ENCODE data around the gene TMEM132E. TPM values are rescaled to one million over a fixed set of nuclear protein-coding genes. Genes with fewer than 3 reads are reported as not detected.
A peak's percentile ranks its signal among the peaks of the same experiment; 100 is the strongest.

Gene TMEM132E
- total and polyA plus RNA-seq, 10 of the 15 experiments (the other 5 are each of a cell fraction or from before 2014, with no cell fraction given), result not detected

- Histone ChIP-seq H3K27ac (ENCODE audit: control insufficient read depth, insufficient read depth) (no peak overlapping the region), H3K4me2 (ENCODE audit: control insufficient read depth, insufficient read depth) (no peak overlapping the region), H3K36me3 (ENCODE audit: control insufficient read depth in 2 of 2, insufficient read depth in 2 of 2, low read length in 1 of 2) (no peaks in the 10 kb centered on the region), H3K4me3 (no peak overlapping the region), H3K27me3 (replicated peaks in 1 of 2; ENCODE audit: control insufficient read depth in 2 of 2, insufficient read depth in 2 of 2, low read length in 1 of 2) (peaks cover 20 to 25% of the 10 kb centered on the region in 2 experiments), H4K20me1 (ENCODE audit: control insufficient read depth, insufficient read depth) (peaks cover 2% of the 10 kb centered on the region; the same call in 1 of the 2 replicates), H3K9ac (ENCODE audit: control insufficient read depth, insufficient read depth, low read length) (no peak overlapping the region), H3K9me3 (replicated peaks; ENCODE audit: control insufficient read depth, insufficient read depth, low read length) (no peaks in the 10 kb centered on the region), H2AFZ (ENCODE audit: control insufficient read depth, low read depth, low read length) (no peak overlapping the region), H3K4me1 (ENCODE audit: control insufficient read depth, insufficient read depth, low read length) (no peaks in the 10 kb centered on the region), H3K79me2 (ENCODE audit: control insufficient read depth, insufficient read depth, low read length) (no peaks in the 10 kb centered on the region)
- ChIA-PET POLR2A (no interaction called here), SMC1A (ENCODE audit: uncharacterized antibody, unreplicated experiment) (no interaction called here), RAD21 (ENCODE audit: unreplicated experiment) (no interaction called here), CTCF (no interaction called here)
- 18% methylated on average over 54 of the region's 71 CpGs for WGBS (ENCODE audit: insufficient coverage, insufficient replicate concordance, low lambda C conversion rate, missing lambda C conversion rate)
- no TSS peak for BruUV-seq (replicated peaks)
- in situ Hi-C loops (cut with MboI), result no loop called here
- no peak for FAIRE-seq
- no peak for DNase-seq (ENCODE audit: low read depth, low spot score)
- no peak for ATAC-seq
- intact Hi-C loops (cut with micrococcal nuclease; ENCODE audit: unreplicated experiment), result no loop called here
- TF ChIP-seq BHLHE40 (IDR thresholded peaks at IDR 0.05; ENCODE audit: borderline replicate concordance in 1 of 2, low read depth in 2 of 2, low read length in 1 of 2) (peak in 1 of 2 experiments; percentile 33; a peak in 1 of 4 replicates), CREM (IDR thresholded peaks at IDR 0.05; ENCODE audit: low read depth) (no peak), SMAD5 (IDR thresholded peaks at IDR 0.05; ENCODE audit: low read depth) (no peak)
Measured at GRCh38 chr17:34580685-34581445, 1.5 kb downstream of the TMEM132E start.

GRCh38 chr17:34581446-34582184, 2.2 kb downstream of the TMEM132E start:
- Histone ChIP-seq H3K4me1 (ENCODE audit: control insufficient read depth, insufficient read depth, low read length) (no peaks in the 10 kb centered on the region), H3K4me3 (no peak overlapping the region), H3K4me2 (ENCODE audit: control insufficient read depth, insufficient read depth) (no peak overlapping the region), H3K36me3 (ENCODE audit: control insufficient read depth in 2 of 2, insufficient read depth in 2 of 2, low read length in 1 of 2) (no peaks in the 10 kb centered on the region), H3K9me3 (replicated peaks; ENCODE audit: control insufficient read depth, insufficient read depth, low read length) (no peaks in the 10 kb centered on the region), H4K20me1 (ENCODE audit: control insufficient read depth, insufficient read depth) (peaks cover 2% of the 10 kb centered on the region; the same call in 1 of the 2 replicates), H3K27ac (ENCODE audit: control insufficient read depth, insufficient read depth) (no peak overlapping the region), H2AFZ (ENCODE audit: control insufficient read depth, low read depth, low read length) (no peak overlapping the region), H3K27me3 (replicated peaks in 1 of 2; ENCODE audit: control insufficient read depth in 2 of 2, insufficient read depth in 2 of 2, low read length in 1 of 2) (peaks cover 17 to 25% of the 10 kb centered on the region in 2 experiments), H3K9ac (ENCODE audit: control insufficient read depth, insufficient read depth, low read length) (no peak overlapping the region), H3K79me2 (ENCODE audit: control insufficient read depth, insufficient read depth, low read length) (no peaks in the 10 kb centered on the region)
- in situ Hi-C loops (cut with MboI), result no loop called here
- POLR2A ChIA-PET, result no interaction called here
- SMC1A ChIA-PET (ENCODE audit: uncharacterized antibody, unreplicated experiment), result no interaction called here
- ATAC-seq (no peak), FAIRE-seq (no peak), DNase-seq (ENCODE audit: low read depth, low spot score) (no peak)
- CTCF ChIA-PET, result interaction anchor here (0.7 kb wide), 2 partner anchors 79 to 1796 kb away, joined by 3 read pairs; no protein-coding TSS in a partner anchor
- WGBS (ENCODE audit: insufficient coverage, insufficient replicate concordance, low lambda C conversion rate, missing lambda C conversion rate), result 5% methylated on average over 20 of the region's 78 CpGs
- BruUV-seq (replicated peaks), result no TSS peak
- RAD21 ChIA-PET (ENCODE audit: unreplicated experiment), result no interaction called here
- intact Hi-C loops (cut with micrococcal nuclease; ENCODE audit: unreplicated experiment), result no loop called here
- TF ChIP-seq ZBTB4 (CRISPR knock-in tag; IDR thresholded peaks at IDR 0.05) (no peak), SUZ12 (IDR thresholded peaks at IDR 0.05; ENCODE audit: unreplicated experiment) (peak; percentile 81)

Measured in GM12878 (cell line).